Stimulated activated CD4-positive, alpha-beta T cell treated with anti-CD3 and anti-CD28 coated beads, Interleukin-4, amount 100 ng/mL, for 48 hours (primary cell): ENCODE results near the gene RPGRIP1.
"Not testable (repeated sequence)": the region's sequence is repeated elsewhere in the genome, so short reads cannot be mapped to it uniquely, and the experiment has no call there.

Source experiments
- DNase-seq, 2 donors: peaks; one replicate each; pipeline ENCODE4 v3.0.0-alpha.2; 2020; ENCODE audit warnings: low read depth in 2 of 2

RPGRIP1 gene

DNA sequence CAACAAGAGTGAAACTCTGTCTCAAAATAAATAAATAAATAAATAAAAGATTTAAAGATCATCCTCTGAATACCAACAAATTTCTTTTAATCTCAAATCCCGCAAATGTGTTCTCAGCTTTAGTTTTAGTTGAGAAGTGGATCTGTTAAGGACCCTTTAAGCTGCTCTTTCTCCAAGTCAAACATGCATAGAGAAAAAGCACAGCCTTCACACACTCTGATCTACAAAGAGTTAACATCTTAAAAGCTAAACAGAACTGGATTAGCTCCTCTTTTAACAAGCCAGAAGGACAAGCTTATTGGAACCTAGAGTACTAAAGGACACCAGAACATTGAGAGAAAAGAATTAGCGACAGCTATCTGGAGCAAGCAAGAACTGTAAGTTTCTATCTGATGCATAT is at the start of gene RPGRIP1:
RPGRIP1 (plus strand) TSS at position 301 of the 400 bp plus-strand sequence. CDS start 7,894 bp downstream, outside the sequence.
- no peak for DNase-seq

DNA sequence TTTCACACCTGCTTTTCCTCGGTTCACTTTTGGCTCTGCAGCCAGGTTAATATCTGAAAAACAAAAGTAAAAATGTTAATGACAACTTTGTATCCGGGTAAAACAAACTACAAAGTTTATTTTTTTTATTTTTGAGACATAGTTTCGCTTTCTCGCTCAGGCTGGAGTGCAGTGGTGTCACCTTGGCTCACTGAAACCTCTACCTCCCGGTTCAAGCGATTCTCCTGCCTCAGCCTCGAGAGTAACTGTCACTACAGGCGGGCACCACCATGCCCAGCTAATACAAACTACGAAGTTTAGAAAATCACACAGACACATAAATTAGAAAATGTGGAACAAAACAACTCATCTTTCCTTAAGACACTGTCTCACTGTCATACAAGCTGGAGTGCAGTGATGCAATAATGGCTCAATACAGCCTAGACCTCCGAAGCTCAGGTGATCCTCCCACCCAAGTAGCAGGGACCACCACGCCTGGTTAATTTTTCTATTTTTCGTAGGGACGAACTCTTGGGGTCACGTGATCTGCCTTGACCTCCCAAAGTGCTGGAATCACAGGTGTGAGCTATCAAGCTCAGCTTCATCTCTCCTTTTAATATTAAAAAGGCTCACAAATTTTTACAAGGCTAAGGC is 48.7 kb upstream of the RPGRIP1 start:
- DNase-seq = no peak

DNA sequence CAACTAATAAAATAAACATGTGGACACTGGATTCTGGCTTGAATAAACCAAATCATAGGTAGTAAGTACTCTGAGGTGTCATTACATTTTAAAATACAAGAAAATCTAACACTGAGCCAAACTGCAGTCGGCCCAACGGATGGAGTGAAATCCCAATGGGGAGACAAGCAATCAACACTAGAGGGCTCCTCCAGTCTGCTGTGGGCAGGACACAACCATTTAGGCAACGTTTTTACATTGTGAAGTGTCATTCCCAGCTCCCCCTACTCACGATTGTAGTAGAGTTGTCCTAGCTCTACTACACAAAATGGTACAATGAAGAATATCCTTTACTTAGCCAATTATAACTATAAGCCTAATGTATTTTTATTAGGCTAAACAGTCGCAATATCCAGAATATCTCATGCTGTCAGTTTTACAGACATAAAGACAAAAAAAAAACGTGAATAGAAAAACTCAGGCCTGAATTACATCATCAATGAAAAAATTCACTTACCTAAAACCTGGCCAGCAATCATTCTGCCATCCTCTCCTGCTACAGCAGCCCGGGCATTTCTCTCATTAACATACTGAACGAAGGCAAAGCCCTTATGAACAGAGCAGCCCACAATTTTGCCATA is 46.3 kb upstream of the RPGRIP1 start:
- DNase-seq = no peak

DNA sequence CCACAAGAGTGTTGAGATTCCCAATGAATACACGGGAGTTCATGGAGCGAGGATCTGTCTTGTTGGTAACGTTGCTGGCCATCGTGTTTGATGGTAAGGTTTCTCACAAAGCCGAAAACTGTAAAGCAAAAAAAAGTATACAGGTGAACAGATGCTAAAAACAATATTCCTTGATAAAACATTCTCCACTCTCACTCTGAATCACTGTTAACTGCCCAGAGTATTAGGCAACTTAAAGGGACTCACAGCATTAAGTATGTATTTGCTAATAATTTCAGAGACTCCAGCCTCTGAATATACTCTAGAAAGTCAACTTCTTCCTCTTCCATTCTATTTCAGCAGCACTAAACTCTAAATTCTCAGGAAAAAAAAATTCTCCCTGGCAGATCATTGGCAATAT is 45.8 kb upstream of the RPGRIP1 start:
- no peak for DNase-seq

DNA sequence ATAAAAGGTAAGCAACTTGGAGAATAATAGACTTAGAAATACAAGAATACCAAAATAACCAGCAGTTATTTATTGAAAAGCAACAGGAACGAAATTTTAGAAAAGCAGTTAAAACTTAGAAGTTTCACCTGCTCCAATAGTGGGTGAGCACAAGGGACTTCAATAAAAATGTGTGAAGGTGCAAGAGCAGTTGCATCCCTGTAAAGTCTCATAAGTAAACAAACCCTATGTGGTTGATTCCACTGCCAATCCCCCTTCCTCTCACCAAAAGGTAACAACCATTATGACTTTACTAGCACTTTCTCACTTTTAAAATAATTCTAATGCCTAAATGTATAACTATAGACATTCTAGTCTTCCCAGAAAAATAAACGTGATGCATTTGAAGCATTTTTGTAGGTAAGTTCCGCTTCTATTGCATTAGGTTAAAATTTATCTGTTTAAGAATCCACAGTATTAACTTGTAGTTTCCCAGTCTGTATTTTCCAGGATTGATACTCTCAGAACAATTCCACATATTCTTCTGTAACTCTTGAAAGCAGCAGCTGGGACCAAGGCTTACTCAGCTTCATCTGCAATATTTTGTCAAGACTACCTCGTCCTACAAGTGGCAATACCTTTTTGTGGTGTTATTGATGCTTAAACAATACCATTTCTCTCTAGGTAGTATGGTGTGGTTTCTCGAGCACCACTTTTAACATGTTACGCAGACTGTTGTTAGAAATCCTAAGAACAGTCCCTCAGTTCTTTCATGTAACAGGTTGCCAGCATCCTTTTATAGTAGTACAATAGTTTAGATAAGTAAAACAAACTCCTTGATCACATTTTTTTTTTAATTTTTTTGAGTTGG is 42.7 kb upstream of the RPGRIP1 start:
- no peak for DNase-seq

DNA sequence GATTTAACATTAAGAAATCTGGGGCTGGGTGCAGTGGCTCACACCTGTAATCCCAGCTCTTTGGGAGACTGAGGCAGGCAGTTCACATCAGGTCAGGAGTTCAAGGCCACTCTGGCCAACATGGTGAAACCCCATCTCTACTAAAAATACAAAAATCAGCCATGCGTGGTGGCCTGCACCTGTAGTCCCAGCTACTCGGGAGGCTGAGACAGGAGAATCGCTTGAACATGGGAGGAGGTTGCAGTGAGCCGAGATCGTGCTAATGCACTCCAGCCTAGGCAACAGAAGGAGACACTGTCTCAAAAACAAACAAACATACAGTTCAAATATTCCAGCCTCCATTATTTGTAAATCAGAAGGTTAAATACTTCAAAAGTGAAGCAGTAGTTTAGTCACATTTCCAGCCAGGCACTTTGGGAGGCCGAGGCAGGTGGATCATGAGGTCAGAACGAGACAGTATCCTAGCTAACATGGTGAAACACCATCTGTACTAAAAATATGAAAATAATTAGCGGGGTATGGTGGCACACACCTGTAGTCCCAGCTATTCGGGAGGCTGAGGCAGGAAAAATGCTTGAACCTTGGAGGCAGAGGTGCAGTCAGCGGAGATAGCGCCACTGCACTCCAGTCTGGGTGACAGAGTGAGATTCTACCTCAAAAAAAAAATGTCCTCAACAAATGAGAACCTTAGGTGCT is 40.9 kb upstream of the RPGRIP1 start:
- no peak for DNase-seq

DNA sequence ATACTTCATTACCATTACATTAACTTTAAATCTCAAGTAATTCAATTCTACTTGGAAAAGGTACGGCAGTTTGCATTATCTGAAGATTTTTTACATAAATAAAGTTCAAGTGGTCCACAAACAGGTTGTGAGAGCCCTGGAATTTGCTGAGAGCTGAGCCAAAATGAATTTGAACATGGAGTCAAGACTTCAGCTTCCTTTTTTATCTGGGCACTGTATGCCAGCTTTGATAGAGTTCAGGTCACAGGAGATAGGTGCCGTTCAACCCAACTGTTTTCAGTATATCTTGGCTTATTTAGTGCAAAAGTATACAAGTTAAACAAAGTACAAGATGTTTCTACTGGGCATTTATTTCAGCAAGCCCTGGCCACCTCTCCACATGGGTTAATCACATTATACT is 39.5 kb upstream of the RPGRIP1 start:
- no peak for DNase-seq

DNA sequence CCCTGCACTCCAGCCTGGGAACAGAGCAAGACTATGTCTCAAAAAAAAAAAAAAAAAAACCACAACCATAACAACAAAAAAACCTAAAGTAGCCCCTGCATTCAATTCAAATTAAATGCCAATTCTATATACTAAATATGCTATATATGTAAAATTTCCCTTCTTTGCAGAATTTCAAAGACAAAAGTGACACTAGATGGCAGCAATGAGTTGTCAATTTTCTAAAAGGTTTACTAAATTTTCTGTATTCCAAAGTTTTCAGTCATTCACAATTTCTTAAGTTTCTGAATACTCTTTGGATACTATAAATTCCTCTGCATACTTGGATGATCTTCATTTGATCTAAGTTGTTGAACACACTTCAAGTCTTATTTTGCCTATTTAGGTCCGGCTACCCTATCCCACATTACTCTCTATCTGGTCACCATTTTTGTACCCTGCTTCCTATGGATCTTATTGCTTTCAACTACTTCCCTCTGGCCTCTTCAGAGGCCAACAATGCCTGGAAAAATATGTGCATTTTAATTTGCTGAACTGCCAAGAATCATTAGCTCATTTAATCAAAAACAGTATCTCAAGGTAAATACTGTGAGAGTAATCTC is 38.6 kb upstream of the RPGRIP1 start:
- DNase-seq = no peak

DNA sequence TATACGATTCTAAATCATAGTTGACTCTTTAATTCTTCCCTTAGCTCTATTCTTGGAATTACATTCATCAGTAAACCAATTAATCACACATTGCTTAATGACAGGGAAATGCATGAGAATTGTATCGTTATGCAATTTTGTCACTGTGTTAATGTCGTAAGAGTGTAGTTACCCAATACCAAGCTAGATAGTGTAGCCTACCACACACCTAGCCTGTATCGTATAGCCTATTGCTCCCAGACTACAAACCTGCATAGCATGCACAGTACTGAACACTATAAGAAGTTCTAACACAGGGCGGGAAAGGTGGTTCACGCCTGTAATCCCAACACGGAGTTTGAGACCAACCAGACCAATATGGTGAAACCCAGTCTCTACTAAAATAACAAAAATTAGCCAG is 35.3 kb upstream of the RPGRIP1 start:
- DNase-seq = no peak

DNA sequence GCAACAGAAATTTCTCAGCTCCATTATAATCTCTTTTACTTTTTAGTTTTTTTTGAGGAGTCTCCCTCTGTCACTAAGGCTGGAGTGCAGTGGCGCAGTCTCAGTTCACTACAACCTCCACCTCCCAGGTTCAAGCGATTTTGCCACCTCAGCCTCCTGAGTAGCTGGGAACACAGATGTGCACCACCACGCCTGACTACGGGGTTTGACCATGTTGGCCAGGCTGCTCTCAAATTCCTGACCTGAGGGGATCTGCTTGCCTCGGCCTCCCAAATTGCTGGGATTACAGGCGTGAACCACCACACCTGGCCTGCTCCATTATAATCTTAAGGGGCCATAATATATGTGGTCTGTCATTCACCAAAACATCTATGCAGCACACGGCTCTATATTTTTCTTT is 34.1 kb upstream of the RPGRIP1 start:
- DNase-seq = no peak

DNA sequence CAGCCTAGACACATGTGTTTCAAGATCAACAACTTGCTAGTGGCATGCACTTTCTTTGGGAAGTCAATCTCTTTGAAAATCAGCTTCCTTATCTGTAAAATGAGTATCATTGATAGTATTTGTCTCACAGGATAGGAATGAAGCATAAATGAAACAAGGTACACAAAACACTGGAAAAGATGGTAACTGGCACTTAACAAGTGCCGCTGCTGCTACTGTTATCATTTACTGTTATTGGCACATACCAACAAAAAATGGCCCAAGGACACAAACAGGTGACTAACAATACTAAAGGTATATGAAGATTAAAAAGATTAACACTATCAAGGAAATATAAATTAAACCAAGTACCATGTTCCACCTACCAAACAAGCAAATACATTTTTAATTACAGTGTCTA is 31.5 kb upstream of the RPGRIP1 start:
- DNase-seq = no peak

DNA sequence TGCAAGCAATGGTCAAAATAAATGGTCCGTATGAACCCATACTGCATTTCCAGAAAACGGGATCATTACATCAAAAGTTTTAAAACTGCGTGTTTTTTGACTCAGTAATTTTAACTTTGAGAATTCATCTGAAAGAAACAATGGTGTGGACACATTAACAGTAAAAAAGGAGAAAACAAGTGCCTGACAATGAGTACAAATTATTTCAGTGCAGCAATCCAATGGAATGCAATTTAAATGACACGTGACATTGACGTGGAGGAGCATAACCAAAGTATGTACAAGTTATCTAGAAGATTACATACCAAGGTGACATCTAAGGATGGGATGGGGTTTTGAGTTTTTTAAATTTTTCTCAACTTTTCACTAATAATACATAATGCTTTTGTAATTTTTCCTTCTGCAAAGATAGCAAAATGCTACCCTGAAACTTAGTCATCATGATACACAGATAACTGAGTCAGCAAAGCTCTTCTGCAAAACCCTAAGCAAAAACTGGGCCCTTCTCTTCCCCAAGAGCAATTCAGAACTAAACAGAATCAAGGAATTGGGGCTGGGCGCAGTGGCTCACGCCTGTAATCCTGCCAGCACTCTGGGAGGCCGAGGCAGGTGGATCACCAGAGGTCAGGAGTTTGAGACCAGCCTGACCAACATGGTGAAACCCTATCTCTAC is 31.0 kb upstream of the RPGRIP1 start:
- no peak for DNase-seq

DNA sequence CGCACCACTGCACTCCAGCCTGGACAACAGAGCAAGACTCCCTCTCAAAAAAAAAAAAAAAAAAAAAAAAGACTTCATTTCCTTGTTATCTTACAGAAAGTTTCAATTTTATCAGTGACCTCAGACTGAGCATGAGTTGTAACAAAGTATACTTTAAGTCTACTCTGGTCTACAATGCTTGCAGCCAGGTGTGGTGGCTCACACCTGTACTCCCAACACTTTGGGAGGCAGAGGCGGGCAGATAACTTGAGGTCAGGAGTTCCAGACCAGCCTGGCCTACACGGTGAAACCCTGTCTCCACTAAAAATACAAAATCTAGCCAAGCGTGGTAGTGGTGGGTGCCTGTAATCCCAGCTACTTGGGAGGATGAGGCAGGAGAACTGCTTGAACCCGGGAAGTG is 28.7 kb upstream of the RPGRIP1 start:
- no peak for DNase-seq

DNA sequence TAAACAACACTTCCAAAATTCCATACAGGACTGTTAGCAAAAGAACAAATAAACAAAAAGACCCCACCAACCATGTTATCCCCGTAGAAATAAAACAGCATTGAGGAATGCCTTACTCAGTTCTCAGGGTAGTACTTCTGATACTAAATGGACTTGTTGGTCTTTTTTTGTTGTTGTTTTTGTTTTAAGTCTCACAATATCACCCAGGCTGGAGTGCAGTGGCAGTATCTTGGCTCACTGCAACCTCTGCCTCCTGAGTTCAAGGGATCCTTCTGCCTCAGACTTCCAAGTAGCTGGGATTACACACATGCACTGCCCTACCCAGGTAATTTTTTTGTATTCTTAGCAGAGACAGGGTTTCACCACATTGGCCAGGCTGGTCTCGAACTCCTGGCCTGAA is 27.7 kb upstream of the RPGRIP1 start:
- DNase-seq = no peak

DNA sequence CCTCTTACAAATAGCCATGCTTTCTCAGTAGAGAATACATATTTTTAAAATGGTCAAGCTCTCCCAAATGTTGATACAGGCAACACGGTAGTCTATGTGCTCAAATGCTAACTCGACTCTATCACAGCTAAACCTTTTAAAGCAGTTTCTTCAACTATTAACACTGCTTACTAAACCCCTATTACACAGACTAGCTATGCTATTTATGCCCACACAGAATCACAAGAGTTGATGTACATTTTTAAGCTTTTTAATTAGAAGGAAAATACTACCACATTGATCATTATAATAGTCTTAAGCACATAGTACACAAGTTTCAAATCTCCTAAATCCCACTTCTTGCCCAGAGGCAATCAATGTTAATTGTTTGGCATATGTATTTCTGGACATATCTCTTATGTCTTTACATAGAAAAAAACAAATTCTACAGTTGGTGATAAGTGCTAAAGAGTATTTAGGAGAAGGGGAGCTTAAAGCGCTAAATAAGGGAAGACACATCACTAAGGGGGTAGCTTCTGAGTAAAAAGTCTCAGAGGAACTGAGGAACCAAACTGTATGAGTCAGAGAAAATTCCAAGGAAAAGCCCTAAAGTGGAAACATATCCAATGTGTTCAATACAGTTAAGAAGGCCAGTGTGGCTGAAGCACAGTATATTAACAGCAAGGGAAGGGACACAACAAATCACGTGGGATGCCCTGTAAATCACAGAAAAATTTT is 24.3 kb upstream of the RPGRIP1 start:
- DNase-seq = no peak

DNA sequence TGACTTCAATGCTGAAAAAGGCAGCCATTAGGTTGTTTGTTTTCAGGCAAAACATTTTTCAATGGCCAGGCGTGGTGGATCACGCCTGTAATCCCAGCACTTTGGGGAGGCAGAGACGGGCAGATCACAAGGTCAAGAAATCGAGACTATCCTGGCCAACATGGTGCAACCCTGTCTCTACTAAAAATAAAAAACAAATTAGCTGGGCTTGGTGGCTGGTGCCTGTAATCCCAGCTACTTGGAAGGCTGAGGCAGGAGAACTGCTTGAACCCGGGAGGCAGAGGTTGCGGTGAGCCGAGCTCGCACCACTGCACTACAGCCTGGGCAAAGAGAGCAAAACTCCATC is 23.8 kb upstream of the RPGRIP1 start:
- not testable (repeated sequence) for DNase-seq

DNA sequence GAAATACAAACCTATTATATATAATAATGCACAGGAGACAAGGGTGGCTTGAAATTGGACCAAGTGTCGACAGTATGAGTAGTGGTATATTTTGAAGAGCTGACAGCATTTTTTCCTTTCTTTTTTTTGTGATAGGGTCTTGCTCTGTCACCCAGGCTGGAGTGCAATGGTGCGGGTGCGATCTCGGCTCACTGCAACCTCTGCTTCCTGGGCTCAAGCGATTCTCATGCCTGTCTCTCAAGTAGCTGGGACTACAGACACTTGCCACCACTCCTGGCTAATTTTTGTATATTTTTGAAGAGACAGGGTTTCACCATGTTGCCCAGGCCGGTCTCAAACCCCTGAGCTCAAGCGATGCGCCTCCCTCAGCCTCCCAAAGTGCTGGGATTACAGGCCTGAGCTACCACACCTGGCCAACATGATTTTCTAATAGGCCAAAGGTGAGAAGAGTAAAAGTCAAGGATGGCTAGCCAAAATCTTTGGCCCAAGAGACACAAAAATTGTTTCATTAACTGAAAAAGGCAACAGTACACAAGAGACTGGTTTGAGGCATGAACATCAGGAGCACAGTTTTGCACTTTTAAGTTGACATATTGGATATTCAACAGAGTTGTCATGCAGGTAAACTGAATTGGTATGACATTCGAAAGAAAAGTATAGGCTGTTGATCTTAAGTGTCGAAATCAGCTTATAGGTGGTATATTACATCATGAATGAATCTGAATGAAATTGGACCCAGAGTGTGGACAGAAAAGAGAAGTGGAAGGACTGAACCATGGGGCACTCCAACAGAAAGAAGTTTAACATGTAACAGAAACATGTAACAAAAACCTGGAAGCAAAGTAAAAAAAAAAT is 23.1 kb upstream of the RPGRIP1 start:
- DNase-seq = no peak

DNA sequence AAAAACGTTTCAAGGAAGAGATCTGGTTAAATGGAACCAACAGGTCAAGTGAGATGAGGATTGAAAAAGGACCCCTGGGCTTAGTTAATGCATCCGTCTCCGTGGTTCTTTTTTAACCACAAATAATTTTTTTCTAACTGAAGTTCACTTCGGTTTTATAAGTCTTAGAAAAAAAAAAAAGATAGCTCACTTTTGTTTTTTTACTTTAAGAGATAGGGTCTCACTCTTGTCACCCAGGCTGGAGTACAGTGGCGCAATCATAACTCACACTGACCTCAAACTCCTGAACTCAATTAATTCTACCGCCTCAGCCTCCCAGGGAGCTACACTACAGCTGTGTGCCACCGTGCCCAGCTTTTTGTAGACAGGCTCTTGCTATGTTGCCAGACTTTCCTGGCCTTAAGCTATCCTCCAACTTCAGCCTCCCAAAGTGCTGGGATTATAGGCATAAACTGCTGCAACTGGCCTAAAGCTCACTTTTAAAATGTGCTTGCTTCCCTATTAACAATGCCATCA is 22.4 kb upstream of the RPGRIP1 start:
- no peak for DNase-seq

DNA sequence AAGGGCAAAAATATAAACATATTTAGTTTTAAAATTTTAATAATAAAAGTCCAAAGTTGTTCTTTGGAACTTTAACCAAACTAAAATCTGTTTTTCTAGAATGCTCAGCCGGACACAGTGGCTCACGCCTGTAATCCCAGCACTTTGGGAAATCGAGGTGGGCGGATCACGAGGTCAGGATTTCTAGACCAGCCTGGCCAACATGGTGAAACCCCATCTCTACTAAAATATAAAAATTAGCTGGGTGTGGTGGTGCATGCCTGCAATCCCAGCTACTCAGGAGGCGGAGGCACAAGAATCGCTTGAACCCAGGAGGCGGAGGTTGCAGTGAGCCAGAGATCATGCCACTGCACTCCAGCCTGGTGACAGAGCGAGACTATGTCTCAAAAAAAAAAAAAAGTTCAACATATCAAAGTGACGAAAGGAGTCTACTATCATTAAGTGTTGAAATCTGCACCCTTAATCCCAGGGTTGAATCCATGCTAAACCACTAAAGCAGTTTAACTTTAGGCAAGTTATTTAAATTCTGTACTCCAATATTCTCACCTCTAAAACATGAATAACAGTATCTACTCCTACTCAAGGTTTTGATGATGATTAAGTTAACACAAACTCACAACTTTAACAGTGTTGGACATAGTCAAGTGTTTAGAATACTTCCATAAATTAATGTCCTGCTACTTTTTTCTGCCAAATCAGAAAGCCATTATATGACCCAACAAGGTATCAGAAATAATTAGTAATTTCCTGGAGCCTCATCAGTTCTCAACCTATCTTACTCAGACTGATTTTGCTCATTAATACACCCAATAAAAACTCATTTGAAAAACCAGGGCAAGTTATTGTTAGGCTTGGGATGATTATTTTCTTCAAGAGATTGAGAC is 21.6 kb upstream of the RPGRIP1 start:
- DNase-seq = no peak
